HL-60/S4 treated with retinoic acid at 250 ng/mL for 4 days and 3 days (cell line): Measurements from ENCODE around the gene MINDY4.

Experiments
- in situ Hi-C: fragments of 300-500 bp; cut with MboI; formaldehyde crosslinking; loops from 2 replicates; pipeline ENCODE4 v1.7.0; 2022; ENCODE audit warnings: low sequenced_read_pairs

The MINDY4 gene

DNA sequence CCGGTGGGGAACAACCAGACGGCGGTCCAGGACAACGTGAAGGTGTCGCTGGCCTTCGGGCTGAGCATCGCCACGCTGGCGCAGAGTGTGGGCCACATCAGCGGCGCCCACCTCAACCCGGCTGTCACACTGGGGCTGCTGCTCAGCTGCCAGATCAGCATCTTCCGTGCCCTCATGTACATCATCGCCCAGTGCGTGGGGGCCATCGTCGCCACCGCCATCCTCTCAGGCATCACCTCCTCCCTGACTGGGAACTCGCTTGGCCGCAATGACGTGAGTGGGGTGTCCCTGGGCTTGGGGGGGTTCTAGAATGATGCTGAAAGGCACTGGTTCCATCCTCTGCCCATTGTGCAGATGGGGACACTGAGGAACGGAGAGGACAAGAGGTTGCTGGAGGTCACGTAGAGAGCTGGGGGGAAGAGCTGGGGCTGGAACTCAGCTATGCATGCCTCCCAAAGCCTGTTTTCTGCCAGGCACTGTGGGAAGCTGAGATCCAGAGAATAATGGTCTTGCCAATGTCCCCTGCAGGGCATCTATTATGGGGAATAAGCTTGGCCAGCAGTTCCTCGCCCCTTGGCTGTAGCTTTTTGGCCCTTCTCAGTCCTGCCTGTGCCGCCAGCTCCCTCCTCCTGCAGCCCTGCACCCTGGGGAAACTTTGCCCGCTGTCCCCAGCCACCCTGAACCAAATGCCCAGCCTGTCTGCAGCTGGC lies 141.0 kb downstream of the MINDY4 start:
- in situ Hi-C loops: no loop called here

DNA sequence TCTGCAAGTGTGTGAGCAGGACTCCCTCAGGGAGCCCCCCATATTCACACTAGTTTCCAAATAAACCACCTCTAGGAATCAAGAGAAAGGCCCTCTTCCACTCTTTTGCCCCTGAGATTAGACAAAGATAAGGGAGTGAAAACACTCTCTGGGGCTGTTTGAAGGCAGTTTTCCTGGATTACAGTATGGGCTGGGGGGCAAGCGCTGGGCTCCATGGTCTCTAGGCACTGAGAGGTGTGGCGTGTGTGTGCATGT lies 141.4 kb downstream of the MINDY4 start:
- in situ Hi-C loops: no loop called here

DNA sequence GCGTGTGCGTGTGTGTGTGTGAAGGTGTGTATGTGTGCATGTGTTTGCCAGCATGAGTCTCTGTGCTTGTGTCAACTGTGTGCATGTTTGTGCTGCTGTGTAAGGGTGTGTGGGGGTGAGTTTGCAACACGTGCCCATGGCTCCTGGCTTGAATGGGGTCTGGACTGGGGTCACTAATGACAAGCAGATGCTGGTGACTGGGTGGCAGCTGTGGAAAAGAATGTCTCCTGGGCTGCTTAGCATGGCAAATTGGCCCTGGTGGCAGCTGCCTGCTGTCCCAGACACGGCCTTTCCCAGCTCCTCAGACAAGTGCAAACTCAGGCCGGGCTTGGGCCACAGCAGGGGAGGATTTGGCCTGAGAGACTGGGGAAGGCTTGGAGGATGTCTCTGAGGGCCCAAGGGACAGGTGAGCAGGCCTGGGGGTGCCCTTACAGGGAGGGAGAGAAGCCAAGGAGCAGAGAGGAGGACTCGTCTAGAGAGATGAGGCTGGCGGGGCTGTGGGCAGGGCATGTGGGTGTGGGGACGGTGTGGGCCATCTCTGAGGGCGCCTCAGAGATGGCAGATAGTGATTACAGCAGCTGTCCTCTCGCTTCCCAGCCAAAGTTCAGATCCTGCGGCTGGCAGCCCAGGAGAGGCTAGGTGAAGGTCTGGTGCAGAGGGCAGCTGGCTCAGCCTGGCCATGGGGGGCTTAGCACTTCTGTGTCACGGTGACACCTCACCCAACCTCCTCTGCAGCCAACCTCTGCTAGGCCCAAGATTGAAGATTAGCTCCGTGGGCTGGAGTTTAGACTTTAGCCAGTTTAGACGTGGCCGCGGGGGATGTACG lies 142.0 kb downstream of the MINDY4 start:
- in situ Hi-C loops: no loop called here

DNA sequence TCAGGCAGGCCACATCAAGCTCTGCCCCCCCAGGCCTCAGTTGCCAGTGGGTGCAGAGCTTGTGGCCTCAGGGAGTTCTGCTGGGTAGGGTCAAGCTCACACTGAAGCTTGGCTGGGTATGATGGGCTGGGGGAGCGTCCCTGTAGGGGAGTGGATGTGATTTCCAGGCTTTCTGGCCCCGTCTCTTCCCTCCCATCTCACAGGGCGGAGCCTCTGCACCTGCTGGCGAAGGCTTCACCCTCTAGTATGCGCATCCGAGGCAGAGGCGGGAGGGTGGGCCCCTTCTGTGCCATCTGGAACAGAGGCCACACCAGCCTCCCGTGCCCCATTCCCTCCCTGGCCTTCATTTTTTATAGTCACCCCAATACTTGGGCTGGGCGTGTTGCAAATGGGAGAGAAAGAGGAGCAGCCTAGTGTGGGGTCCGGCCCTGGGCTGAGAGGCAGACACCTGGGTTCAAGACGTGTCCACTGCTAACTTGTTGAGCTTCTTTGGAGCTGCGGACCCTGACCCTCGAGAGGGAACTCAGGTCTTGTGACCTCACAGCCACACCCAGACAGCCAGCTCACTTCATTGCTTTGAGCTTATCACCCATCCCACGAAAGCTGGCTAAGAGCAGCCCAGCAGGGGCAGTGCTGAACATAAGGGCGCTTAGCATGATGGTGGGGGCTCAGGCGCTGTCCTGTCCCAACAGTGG lies 142.8 kb downstream of the MINDY4 start:
- in situ Hi-C loops: no loop called here

DNA sequence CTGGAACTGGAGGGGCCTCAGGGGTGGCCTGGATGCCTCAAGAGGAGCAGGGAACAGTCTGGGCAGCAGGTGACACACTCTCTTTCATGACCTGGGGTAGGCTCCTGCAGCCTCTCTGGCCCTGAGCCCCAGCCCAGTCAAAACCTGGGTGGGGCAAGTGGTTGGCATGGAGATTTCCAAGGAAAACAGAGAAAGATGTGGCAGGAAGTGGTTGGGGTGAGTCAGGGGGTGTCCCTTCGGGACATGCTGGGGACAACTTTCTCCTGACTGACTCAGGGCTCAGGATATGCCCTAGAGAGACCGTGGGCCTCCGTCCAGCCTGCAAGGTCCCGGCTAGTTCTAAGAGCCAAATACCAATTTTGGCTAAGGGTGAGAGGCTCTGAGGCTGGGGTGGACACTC lies 143.4 kb downstream of the MINDY4 start:
- in situ Hi-C loops: no loop called here

DNA sequence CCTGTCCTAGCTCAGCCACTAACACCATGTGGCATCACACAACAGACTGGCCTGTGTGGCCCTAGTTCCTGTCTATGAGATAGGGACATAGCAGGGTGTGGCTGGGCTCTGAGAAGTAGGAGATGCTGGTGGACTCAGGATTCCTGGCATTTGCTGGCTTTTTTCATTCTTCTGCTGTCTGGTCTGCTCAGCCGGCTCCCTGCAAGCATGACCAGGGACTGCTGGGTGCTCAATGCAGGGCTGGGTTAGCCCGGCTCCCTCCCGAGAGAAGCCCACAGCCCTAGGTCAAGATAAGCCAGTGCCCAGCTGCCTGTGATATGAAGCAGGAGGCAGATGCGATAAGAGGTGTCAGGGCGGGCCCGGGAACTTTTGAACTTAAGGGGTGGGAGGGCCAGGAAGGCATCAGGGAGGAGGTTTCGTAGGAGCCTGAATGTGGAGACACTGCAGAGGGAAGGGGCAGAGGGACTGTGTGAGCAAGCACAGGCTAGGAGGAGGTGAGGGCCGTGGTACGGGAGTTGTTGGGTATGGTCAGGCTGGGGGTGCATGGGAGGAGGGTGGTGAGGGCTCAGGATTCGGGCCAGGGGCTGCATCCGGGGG lies 143.9 kb downstream of the MINDY4 start:
- in situ Hi-C loops: no loop called here

DNA sequence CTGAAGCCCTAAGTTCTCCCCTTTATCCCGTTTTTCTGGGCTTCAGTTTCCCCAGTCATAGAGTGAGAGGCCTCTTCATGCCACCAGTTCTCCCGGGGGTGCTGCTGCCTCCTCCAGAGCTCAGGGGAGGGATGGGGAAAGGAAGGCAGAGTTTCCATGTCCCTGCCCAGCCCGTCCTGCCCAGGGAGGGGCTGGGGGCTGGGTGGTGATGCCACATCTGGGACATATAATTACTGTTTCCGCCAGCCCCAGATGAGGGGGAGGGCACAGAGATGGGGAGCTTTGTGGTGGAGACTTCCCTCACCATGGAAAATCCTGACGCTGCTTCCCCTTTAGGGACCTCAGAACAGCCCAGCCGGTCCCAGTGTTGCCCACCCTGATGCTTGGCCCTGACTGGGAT lies 144.5 kb downstream of the MINDY4 start:
- in situ Hi-C loops: no loop called here

DNA sequence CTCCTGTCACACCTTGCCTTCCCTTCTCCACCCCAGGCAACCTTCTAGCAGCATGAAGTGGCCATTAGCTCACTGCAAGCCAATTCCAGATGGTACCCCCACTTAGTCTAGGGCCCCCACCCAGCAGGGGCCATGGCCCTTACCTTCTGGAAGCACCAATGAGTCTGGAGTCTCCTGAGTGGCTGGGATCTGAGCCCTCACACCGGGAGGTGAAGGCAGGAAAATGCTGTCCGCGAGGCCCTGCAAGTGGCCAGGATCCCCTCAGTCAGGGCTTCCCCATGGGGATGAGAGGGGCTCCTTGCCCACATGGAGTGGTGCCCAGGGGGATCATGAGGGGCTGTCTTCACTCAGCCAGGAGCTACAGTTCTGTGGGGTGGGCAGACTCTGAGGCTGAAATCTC lies 145.0 kb downstream of the MINDY4 start:
- in situ Hi-C loops: no loop called here

DNA sequence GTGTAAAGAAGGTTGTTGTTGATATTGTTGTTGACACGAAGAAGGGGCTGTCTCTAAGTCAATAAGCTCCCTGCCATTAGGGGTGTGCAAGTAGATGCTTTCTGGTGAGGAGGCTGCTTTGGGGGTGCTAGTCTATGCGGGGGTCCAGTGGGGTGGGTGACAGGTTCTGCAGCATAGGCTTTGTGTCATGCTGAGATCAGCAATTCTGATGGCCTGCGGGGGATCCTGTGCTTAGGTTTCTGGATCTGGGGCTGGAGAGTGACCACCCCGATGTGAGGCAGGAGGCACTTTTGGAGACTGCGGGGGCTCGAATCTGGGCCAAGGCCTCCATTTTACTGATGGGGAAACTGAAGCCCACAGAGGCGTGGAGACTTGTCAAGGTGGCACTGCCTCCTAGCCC lies 145.6 kb downstream of the MINDY4 start:
- in situ Hi-C loops: no loop called here

DNA sequence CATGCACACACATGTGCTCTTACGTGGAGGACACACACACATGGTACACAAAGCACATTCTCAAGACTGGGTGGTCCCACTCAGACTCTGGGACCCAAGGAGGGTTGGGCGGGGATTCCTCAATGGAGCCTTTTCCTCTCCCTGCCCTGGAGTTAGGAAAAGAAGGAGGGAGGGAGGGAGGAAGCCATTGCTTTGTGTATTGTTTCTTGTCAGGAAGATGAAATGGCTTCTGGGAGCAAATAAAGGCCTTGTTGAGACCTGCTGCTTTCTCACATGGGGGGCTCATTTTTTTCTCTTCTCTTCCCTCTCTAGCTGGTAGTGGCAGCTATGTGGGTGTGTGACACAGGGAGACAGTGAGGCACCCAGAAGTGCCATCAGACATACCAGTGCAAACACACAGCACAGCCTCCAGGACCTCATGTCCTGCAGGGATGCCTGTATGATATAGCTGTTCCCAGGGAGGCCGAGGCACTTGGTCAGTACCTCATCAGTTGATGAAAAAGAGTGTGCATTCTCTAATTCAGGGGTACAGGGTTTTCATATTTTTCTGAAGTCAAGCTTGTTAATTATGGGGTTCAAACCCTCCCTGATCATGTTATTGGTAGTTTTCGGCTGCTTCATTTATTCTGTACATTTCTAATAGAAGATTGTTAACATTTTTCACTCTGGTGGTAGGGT lies 146.1 kb downstream of the MINDY4 start:
- in situ Hi-C loops: no loop called here

DNA sequence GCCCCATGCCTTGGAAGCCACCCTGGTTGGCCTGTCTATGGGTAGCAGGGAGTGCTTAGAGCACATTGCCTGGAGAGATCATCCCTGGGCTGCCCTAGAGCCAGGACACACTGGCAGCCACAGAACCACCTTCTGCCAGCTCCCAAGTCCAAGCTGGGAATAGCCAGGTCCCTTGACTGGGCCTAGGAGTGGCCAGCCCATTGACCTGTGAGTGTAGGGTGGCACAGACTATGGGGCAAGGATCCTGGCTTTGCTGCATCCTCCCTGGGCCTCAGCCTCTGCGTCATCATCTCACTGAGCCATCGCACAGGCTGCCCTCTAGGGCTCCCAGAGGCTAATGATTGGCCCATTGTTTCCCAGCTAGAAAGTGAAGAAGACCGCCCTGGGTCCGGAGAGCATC lies 147.5 kb downstream of the MINDY4 start:
- in situ Hi-C loops: no loop called here

DNA sequence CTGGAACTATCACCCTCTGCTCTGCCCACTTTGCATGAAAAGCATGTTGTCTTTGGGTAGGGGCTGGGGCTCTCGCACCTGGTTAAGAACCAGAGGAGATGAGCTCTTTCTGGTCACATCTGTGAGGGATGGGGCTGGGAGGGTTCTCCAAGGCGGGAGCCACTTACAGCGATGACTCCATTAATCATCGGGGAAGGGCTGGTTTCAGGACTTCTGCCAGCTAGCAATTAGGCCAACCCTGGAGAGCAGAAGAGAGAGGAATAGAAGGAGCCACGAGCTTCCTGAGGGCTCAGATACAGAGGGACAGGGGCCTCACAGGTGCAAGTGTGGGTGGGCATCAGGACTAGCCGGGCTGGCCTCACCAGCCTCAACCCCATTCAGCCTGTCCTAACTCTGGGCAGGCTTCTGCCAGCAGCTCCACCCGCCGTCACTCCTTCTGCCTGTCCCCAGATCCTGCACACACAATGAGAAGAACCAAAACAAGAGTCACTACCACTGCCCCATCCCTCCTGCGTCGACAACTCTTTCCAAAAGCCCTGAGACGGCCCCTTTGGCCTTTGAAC lies 148.9 kb downstream of the MINDY4 start:
- in situ Hi-C loops: no loop called here

DNA sequence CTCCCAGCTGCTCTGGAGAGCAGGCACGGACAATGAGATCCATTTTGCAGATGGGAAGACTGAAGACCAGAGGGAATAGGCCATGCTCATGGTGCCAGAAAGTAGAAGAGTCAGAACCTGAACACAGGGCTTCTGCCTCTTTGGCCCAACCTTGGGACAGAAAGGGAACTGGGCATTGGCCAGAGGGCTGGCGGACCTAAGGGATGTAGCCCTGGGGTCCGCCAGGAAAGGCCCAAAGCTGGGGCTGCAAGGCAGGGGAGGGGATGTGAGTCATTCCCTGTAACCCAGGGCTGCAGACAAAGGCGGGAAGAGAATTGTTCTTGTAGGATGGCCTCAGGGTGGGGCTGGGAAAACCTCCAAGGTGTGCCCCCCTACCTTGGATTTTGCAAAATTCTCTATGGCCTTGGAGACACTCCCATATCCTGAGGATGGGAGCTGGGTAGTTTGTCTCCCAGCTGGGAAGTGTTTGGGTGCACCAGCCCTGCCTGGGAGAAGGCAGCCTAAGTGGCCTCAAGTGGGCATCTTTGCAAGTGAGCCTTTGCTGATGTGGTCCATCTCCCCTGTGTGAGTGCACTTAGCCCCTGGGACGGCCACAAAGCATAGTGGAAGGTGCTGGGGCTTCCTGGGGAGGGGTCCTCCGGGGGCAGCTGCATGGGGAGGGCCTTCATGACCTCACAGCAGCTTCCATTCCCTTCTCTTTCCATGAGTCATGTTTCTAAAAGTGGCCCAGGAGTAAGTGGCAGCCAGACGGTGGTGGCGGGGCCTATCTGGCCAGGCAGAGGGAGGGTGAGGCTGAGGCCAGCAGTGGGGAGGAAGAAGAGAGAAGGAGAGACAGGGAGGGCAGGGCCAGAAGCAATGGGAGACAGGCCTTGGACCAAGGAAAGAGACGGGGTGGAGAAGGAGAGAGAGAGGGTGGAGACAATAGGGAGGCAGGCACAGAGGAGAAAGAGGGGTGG lies 149.6 kb downstream of the MINDY4 start:
- in situ Hi-C loops: no loop called here

DNA sequence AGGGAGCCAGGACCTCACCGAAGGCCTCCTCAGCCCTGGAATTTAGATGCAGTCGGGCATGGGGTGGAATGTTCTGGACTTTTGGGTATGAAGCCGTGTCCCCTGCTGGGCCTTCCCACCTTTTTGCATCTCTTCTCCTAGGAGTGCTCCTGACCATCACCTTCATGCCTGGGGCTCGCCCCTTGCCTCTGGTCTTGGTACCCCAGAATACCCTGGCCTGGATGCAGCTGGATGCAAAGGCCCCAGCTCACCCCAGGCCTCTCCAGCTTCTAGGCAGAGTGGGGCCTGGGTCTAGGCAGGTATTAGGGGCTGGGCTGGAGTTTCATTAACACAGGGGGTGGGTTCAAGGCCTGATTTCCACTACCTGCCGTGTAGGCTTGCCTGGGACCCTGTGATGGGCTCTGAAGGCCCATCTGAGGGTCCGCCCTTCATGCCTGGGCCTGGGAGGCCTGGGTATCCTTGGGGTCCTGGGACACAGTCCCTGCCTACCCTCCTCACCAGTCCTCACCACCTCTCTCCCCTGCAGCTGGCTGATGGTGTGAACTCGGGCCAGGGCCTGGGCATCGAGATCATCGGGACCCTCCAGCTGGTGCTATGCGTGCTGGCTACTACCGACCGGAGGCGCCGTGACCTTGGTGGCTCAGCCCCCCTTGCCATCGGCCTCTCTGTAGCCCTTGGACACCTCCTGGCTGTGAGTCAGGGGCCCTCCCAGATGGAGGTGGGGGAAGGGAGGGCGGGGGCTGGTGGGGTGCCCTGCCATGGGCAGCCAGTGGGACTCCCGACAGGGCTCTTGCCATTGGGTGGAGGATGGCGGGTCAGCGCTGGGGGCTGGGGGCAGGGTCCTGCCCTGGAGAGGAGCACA lies 150.6 kb downstream of the MINDY4 start:
- in situ Hi-C loops: no loop called here

DNA sequence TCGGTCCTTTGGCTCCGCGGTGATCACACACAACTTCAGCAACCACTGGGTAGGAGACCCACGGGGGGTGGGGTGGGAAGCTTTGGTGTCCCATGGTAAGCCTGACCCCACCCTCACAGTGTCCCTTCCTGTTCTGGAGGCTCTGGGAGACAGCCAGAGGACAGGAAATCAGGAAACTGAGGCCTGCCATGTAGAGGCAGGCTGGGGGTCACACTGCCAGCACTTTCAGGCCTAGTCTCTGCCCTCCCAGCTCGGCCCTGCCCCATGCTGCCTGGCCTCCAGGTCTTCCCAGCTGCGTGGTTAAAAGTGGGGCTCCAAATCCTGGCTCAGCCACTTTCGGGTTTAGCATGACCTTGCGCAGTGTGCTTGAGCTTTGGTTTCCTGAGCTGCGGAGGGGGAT lies 151.4 kb downstream of the MINDY4 start:
- in situ Hi-C loops: no loop called here

DNA sequence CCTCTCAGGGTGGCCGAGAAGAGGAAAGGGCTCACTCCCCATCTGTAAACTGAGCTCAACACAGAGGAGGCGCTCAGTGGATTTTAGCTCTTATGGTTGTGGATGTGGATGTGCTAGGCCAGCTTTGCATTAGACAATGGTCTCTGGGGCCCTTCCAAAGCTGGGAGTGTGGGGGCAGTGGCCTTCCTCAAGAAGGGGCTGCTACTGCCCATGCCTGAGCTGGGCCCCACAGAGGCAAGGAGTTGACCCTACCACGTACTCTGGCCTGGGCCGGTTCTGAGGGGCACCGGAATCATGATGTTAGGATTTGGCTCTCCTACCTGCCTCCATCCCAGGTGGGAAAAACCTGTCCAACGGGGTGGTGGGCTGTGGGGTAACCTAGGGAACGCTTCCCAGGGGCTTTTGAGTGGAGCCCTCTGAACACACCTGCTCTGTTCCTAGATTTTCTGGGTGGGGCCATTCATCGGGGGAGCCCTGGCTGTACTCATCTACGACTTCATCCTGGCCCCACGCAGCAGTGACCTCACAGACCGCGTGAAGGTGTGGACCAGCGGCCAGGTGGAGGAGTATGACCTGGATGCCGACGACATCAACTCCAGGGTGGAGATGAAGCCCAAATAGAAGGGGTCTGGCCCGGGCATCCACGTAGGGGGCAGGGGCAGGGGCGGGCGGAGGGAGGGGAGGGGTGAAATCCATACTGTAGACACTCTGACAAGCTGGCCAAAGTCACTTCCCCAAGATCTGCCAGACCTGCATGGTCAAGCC lies 152.0 kb downstream of the MINDY4 start:
- in situ Hi-C loops: no loop called here

DNA sequence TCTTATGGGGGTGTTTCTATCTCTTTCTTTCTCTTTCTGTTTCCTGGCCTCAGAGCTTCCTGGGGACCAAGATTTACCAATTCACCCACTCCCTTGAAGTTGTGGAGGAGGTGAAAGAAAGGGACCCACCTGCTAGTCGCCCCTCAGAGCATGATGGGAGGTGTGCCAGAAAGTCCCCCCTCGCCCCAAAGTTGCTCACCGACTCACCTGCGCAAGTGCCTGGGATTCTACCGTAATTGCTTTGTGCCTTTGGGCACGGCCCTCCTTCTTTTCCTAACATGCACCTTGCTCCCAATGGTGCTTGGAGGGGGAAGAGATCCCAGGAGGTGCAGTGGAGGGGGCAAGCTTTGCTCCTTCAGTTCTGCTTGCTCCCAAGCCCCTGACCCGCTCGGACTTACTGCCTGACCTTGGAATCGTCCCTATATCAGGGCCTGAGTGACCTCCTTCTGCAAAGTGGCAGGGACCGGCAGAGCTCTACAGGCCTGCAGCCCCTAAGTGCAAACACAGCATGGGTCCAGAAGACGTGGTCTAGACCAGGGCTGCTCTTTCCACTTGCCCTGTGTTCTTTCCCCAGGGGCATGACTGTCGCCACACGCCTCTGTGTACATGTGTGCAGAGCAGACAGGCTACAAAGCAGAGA lies 152.7 kb downstream of the MINDY4 start:
- in situ Hi-C loops: no loop called here

DNA sequence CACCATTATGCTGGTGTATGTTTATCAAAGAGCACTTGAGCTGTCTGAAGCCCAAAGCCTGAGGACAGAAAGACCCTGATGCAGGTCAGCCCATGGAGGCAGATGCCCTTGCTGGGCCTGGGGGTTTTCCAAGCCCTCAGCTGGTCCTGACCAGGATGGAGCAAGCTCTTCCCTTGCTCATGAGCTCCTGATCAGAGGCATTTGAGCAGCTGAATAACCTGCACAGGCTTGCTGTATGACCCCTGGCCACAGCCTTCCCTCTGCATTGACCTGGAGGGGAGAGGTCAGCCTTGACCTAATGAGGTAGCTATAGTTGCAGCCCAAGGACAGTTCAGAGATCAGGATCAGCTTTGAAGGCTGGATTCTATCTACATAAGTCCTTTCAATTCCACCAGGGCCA lies 153.4 kb downstream of the MINDY4 start:
- in situ Hi-C loops: no loop called here
